GM12892 (cell line): Measurements from ENCODE around the gene OLFM4.

Source experiments
- POLR2A ChIP-seq: IDR thresholded peaks from 2 replicates; pipeline ENCODE4 v1.6.1; 2011; ENCODE audit warnings: low read depth, low read length, control low read depth
- POLR2AphosphoS5 ChIP-seq: IDR thresholded peaks from 2 replicates; pipeline ENCODE4 v1.6.1; 2011; ENCODE audit warnings: low read depth, low read length, control low read depth
- TAF1 ChIP-seq: IDR thresholded peaks from 2 replicates; pipeline ENCODE4 v1.6.1; 2011; ENCODE audit warnings: low read depth, mild to moderate bottlenecking, control low read depth, low read length, borderline replicate concordance

- TF ChIP-seq POLR2AphosphoS5, result no peak
- no peak for TF ChIP-seq TAF1
- TF ChIP-seq POLR2A, result no peak
Observed at GRCh38 chr13:53012707-53013106, 15.9 kb upstream of the OLFM4 start.
